HEK293T (cell line): ENCODE data around the gene TTC7B.

Experiments
- BHLHE40 ChIP-seq: fragments of 450-650 bp; IDR thresholded peaks from 2 replicates; pipeline ENCODE4 v1.6.1; 2016; ENCODE audit warnings: mild to moderate bottlenecking, moderate library complexity, borderline replicate concordance
- ELF4 ChIP-seq: fragments of 450-650 bp; IDR thresholded peaks from 2 replicates; pipeline ENCODE4 v1.6.1; 2017; ENCODE audit warnings: antibody characterized with exemption
- FOXA1 ChIP-seq: fragments of 450-650 bp; IDR thresholded peaks from 2 replicates; pipeline ENCODE4 v1.6.1; 2016; ENCODE audit warnings: mild to moderate bottlenecking
- FOXK2 ChIP-seq: fragments of 450-650 bp; IDR thresholded peaks from 2 replicates; pipeline ENCODE4 v1.6.1; 2016; ENCODE audit warnings: mild to moderate bottlenecking
- FOXM1 ChIP-seq: fragments of 450-650 bp; IDR thresholded peaks from 2 replicates; pipeline ENCODE4 v1.6.1; 2017; ENCODE audit warnings: mild to moderate bottlenecking, borderline replicate concordance
- HDGF ChIP-seq: fragments of 450-650 bp; IDR thresholded peaks from 2 replicates; pipeline ENCODE4 v1.6.1; 2017; ENCODE audit warnings: antibody characterized with exemption, borderline replicate concordance
- L3MBTL2 ChIP-seq: fragments of 450-650 bp; conservative IDR thresholded peaks from 2 replicates; pipeline ENCODE4 v1.6.1; 2016; ENCODE audit warnings: mild to moderate bottlenecking
- LEF1 ChIP-seq: fragments of 450-650 bp; IDR thresholded peaks from 2 replicates; pipeline ENCODE4 v1.6.1; 2017; ENCODE audit warnings: mild to moderate bottlenecking, borderline replicate concordance
- NFRKB ChIP-seq: fragments of 450-650 bp; IDR thresholded peaks from 2 replicates; pipeline ENCODE4 v1.6.1; 2016; ENCODE audit warnings: mild to moderate bottlenecking, moderate library complexity
- SP1 ChIP-seq: fragments of 450-650 bp; IDR thresholded peaks from 2 replicates; pipeline ENCODE4 v1.6.1; 2017
- SUZ12 ChIP-seq: fragments of 450-650 bp; IDR thresholded peaks from 2 replicates; pipeline ENCODE4 v1.6.1; 2016; ENCODE audit warnings: mild to moderate bottlenecking
- ZNF384 ChIP-seq: fragments of 450-650 bp; IDR thresholded peaks from 2 replicates; pipeline ENCODE4 v1.6.1; 2016

- TF ChIP-seq BHLHE40 (no peak), LEF1 (no peak), SP1 (no peak), NFRKB (no peak), ELF4 (no peak), FOXM1 (no peak), SUZ12 (no peak), FOXA1 (no peak), ZNF384 (no peak), FOXK2 (no peak), HDGF (no peak), L3MBTL2 (no peak)
Observed at GRCh38 chr14:90661866-90662265, 154.4 kb downstream of the TTC7B start.
